ENCODE measurements around the gene KCNK1. TPM values are rescaled to one million over a fixed set of nuclear protein-coding genes. Genes with fewer than 3 reads are reported as not detected.
"Not testable (repeated sequence)": the region's sequence is repeated elsewhere in the genome, so short reads cannot be mapped to it uniquely, and the experiment has no call there.

Gene KCNK1
- total RNA-seq, 1 donor from 2014 or later: 5.6 TPM

GRCh38 chr1:233679591-233680373, 65.9 kb downstream of the KCNK1 start:
- Mint-ChIP-seq H3K4me3 (ENCODE audit: unreplicated experiment) (no peak overlapping the region), H3K9me3 (ENCODE audit: unreplicated experiment) (no peaks in the 10 kb centered on the region), H3K27ac (ENCODE audit: unreplicated experiment) (no peak overlapping the region), H3K36me3 (ENCODE audit: low read depth, unreplicated experiment) (no peaks in the 10 kb centered on the region), H3K27me3 (ENCODE audit: unreplicated experiment) (no peaks in the 10 kb centered on the region), H3K4me1 (ENCODE audit: unreplicated experiment) (peaks cover under 1% of the 10 kb centered on the region)
- no peak for TF ChIP-seq CTCF (IDR thresholded peaks at IDR 0.05; ENCODE audit: unreplicated experiment)
- DNase-seq (ENCODE audit: low spot score): no peak

- Mint-ChIP-seq H3K36me3 (ENCODE audit: low read depth, unreplicated experiment) (no peaks in the 10 kb centered on the region), H3K4me3 (ENCODE audit: unreplicated experiment) (no peak overlapping the region), H3K27me3 (ENCODE audit: unreplicated experiment) (no peaks in the 10 kb centered on the region), H3K4me1 (ENCODE audit: unreplicated experiment) (peaks cover 4% of the 10 kb centered on the region), H3K27ac (ENCODE audit: unreplicated experiment) (no peak overlapping the region), H3K9me3 (ENCODE audit: unreplicated experiment) (no peaks in the 10 kb centered on the region)
- TF ChIP-seq CTCF (IDR thresholded peaks at IDR 0.05; ENCODE audit: unreplicated experiment): no peak
- no peak for DNase-seq (ENCODE audit: low spot score)
Measured at GRCh38 chr1:233681285-233681684, 67.4 kb downstream of the KCNK1 start.

- not testable (repeated sequence) for H3K4me1 Mint-ChIP-seq (ENCODE audit: unreplicated experiment); H3K4me3 Mint-ChIP-seq (ENCODE audit: unreplicated experiment); H3K36me3 Mint-ChIP-seq (ENCODE audit: low read depth, unreplicated experiment); H3K9me3 Mint-ChIP-seq (ENCODE audit: unreplicated experiment); DNase-seq (ENCODE audit: low spot score); H3K27me3 Mint-ChIP-seq (ENCODE audit: unreplicated experiment); H3K27ac Mint-ChIP-seq (ENCODE audit: unreplicated experiment)
Measured at GRCh38 chr1:233686653-233687052, 72.7 kb downstream of the KCNK1 start.

- DNase-seq (ENCODE audit: low spot score): no peak
- H3K4me1 Mint-ChIP-seq (ENCODE audit: unreplicated experiment): peaks cover 4% of the 10 kb centered on the region
- H3K27ac Mint-ChIP-seq (ENCODE audit: unreplicated experiment): no peak overlapping the region
- H3K4me3 Mint-ChIP-seq (ENCODE audit: unreplicated experiment): no peak overlapping the region
- H3K36me3 Mint-ChIP-seq (ENCODE audit: low read depth, unreplicated experiment): no peaks in the 10 kb centered on the region
- no peaks in the 10 kb centered on the region for H3K9me3 Mint-ChIP-seq (ENCODE audit: unreplicated experiment)
- H3K27me3 Mint-ChIP-seq (ENCODE audit: unreplicated experiment): peaks cover 4% of the 10 kb centered on the region
- no peak for TF ChIP-seq CTCF (IDR thresholded peaks at IDR 0.05; ENCODE audit: unreplicated experiment)
Measured at GRCh38 chr1:233689017-233689747, 75.3 kb downstream of the KCNK1 start.

- Mint-ChIP-seq H3K36me3 (ENCODE audit: low read depth, unreplicated experiment) (no peaks in the 10 kb centered on the region), H3K4me1 (ENCODE audit: unreplicated experiment) (peaks cover 3% of the 10 kb centered on the region), H3K9me3 (ENCODE audit: unreplicated experiment) (no peaks in the 10 kb centered on the region), H3K4me3 (ENCODE audit: unreplicated experiment) (no peak overlapping the region), H3K27ac (ENCODE audit: unreplicated experiment) (no peak overlapping the region), H3K27me3 (ENCODE audit: unreplicated experiment) (peaks cover 4% of the 10 kb centered on the region)
- DNase-seq (ENCODE audit: low spot score): no peak
- no peak for TF ChIP-seq CTCF (IDR thresholded peaks at IDR 0.05; ENCODE audit: unreplicated experiment)
Measured at GRCh38 chr1:233689748-233690254, 75.9 kb downstream of the KCNK1 start.
